CD4-positive, alpha-beta T cell treated with Interferon gamma for 1 hour (primary cell): ENCODE results near the gene SCGB1A1.

Experiments
- DNase-seq: peaks from one replicate; pipeline ENCODE4 v3.0.0-alpha.2; 2020

The SCGB1A1 gene

GRCh38 chr11:62451241-62451621 lies 32.4 kb downstream of the SCGB1A1 start:
- no peak for DNase-seq

- no peak for DNase-seq
These were observed 33.4 kb downstream of the SCGB1A1 start for GRCh38 chr11:62452261-62452660.

- no peak for DNase-seq
These were observed 34.1 kb downstream of the SCGB1A1 start for GRCh38 chr11:62452839-62453468.

- no peak for DNase-seq
These were observed 37.8 kb downstream of the SCGB1A1 start for GRCh38 chr11:62456630-62457029.

GRCh38 chr11:62457478-62457877 lies 38.6 kb downstream of the SCGB1A1 start:
- DNase-seq: no peak

GRCh38 chr11:62458212-62459002 lies 39.6 kb downstream of the SCGB1A1 start:
- DNase-seq: no peak

GRCh38 chr11:62459080-62459479 lies 40.2 kb downstream of the SCGB1A1 start:
- no peak for DNase-seq

- no peak for DNase-seq
These were observed 43.1 kb downstream of the SCGB1A1 start for GRCh38 chr11:62461740-62462507.

GRCh38 chr11:62462508-62462892 lies 43.7 kb downstream of the SCGB1A1 start:
- no peak for DNase-seq

- peak; percentile 52 for DNase-seq
These were observed 44.3 kb downstream of the SCGB1A1 start for GRCh38 chr11:62463121-62463542.

GRCh38 chr11:62464655-62465054 lies 45.8 kb downstream of the SCGB1A1 start:
- DNase-seq: no peak

GRCh38 chr11:62466444-62466843 lies 47.6 kb downstream of the SCGB1A1 start:
- no peak for DNase-seq

- no peak for DNase-seq
These were observed 49.7 kb downstream of the SCGB1A1 start for GRCh38 chr11:62468577-62468976.

- no peak for DNase-seq
These were observed 52.8 kb downstream of the SCGB1A1 start for GRCh38 chr11:62471603-62472002.

- no peak for DNase-seq
These were observed 53.4 kb downstream of the SCGB1A1 start for GRCh38 chr11:62472063-62472884.
